ENCODE measurements around the gene SLC39A9. TPM values are rescaled to one million over a fixed set of nuclear protein-coding genes. Genes with fewer than 3 reads are reported as not detected.

Gene SLC39A9
- total and polyA plus RNA-seq, 2 donors (not counting 1 experiment from before 2014, with no cell fraction given), result 18.4 to 59.1 TPM

GRCh38 chr14:69501423-69501838, 102.9 kb downstream of the SLC39A9 start:
- DNase-seq, result no peak

GRCh38 chr14:69504775-69505174, 106.3 kb downstream of the SLC39A9 start:
- no peak overlapping the region for H3K27ac ChIP-seq (ENCODE audit: low read length in 2 of 2)

More at GRCh38 chr14:69501423-69501838, 102.9 kb downstream of the SLC39A9 start:
- Mint-ChIP-seq H3K27me3 (peaks cover 25% of the 10 kb centered on the region), H3K9me3 (ENCODE audit: insufficient read depth) (no peaks in the 10 kb centered on the region), H3K4me3 (no peak overlapping the region), H3K4me1 (no peaks in the 10 kb centered on the region), H3K27ac (no peak overlapping the region)
- TF ChIP-seq EZH2 (IDR thresholded peaks at IDR 0.05; ENCODE audit: borderline replicate concordance, insufficient read depth, low read depth, low read length, poor library complexity, severe bottlenecking), result no peak
- no peak for TF ChIP-seq CTCF (IDR thresholded peaks at IDR 0.05)
- 75% methylated on average over 2 of the region's 4 CpGs for whole genome bisulfite sequencing (ENCODE audit: insufficient coverage)
- H3K9me3 ChIP-seq (ENCODE audit: control extremely low read depth in 1 of 3, control insufficient read depth in 2 of 3, insufficient read depth in 1 of 3, low read length in 2 of 3), result no peaks in the 10 kb centered on the region
- ChIA-PET POLR2A (no interaction called here), CTCF (no interaction called here)
- H3K79me2 ChIP-seq (ENCODE audit: control insufficient read depth, insufficient read depth, low read length), result no peaks in the 10 kb centered on the region
- no peaks in the 10 kb centered on the region for H4K20me1 ChIP-seq (ENCODE audit: control insufficient read depth, insufficient read depth, low read length, poor library complexity, severe bottlenecking)
- no peak overlapping the region for H2AFZ ChIP-seq (ENCODE audit: insufficient read depth, low read depth, low read length, poor library complexity, severe bottlenecking)
- no peak overlapping the region for H3K27ac ChIP-seq (ENCODE audit: low read length in 2 of 2)
- intact Hi-C loops (cut with micrococcal nuclease), result no loop called here
- H3K27me3 ChIP-seq (replicated peaks in 1 of 4; ENCODE audit: control extremely low read depth in 1 of 4, control insufficient read depth in 3 of 4, insufficient read depth in 4 of 4, low read length in 3 of 4), result peaks cover 0 to 8% (median 5%) of the 10 kb centered on the region in 4 experiments
- no peaks in the 10 kb centered on the region for H3K4me1 ChIP-seq (ENCODE audit: control insufficient read depth in 2 of 2, insufficient read depth in 2 of 2, low read length in 2 of 2)
- no peak overlapping the region for H3K9ac ChIP-seq (ENCODE audit: low read length)
- no peak overlapping the region for H3K4me3 ChIP-seq (ENCODE audit: control extremely low read depth in 1 of 5, extremely low read depth in 1 of 5, insufficient read depth in 1 of 5, low read depth in 2 of 5, low read length in 4 of 5)
- ATAC-seq (ENCODE audit: low read depth), result no peak
- no peak overlapping the region for H3K4me2 ChIP-seq (replicated peaks; ENCODE audit: low read depth, low read length, poor library complexity, severe bottlenecking)
- H3K36me3 ChIP-seq (replicated peaks in 1 of 2; ENCODE audit: control extremely low read depth in 1 of 2, control insufficient read depth in 1 of 2, extremely low read depth in 1 of 2, insufficient read depth in 2 of 2, low read length in 1 of 2), result no peaks in the 10 kb centered on the region

More at GRCh38 chr14:69504775-69505174, 106.3 kb downstream of the SLC39A9 start:
- H3K4me3 Mint-ChIP-seq, result no peak overlapping the region
- TF ChIP-seq EZH2 (IDR thresholded peaks at IDR 0.05; ENCODE audit: borderline replicate concordance, insufficient read depth, low read depth, low read length, poor library complexity, severe bottlenecking) (no peak), CTCF (IDR thresholded peaks at IDR 0.05) (no peak)
- Histone ChIP-seq H3K36me3 (replicated peaks in 1 of 2; ENCODE audit: control extremely low read depth in 1 of 2, control insufficient read depth in 1 of 2, extremely low read depth in 1 of 2, insufficient read depth in 2 of 2, low read length in 1 of 2) (no peaks in the 10 kb centered on the region), H3K9ac (ENCODE audit: low read length) (no peak overlapping the region), H4K20me1 (ENCODE audit: control insufficient read depth, insufficient read depth, low read length, poor library complexity, severe bottlenecking) (no peaks in the 10 kb centered on the region), H3K9me3 (ENCODE audit: control extremely low read depth in 1 of 3, control insufficient read depth in 2 of 3, insufficient read depth in 1 of 3, low read length in 2 of 3) (no peaks in the 10 kb centered on the region), H2AFZ (ENCODE audit: insufficient read depth, low read depth, low read length, poor library complexity, severe bottlenecking) (no peak overlapping the region), H3K4me2 (replicated peaks; ENCODE audit: low read depth, low read length, poor library complexity, severe bottlenecking) (no peak overlapping the region), H3K79me2 (ENCODE audit: control insufficient read depth, insufficient read depth, low read length) (no peaks in the 10 kb centered on the region), H3K27me3 (replicated peaks in 1 of 4; ENCODE audit: control extremely low read depth in 1 of 4, control insufficient read depth in 3 of 4, insufficient read depth in 4 of 4, low read length in 3 of 4) (peaks cover 0 to 8% (median 5%) of the 10 kb centered on the region in 4 experiments), H3K4me1 (ENCODE audit: control insufficient read depth in 2 of 2, insufficient read depth in 2 of 2, low read length in 2 of 2) (no peaks in the 10 kb centered on the region), H3K4me3 (ENCODE audit: control extremely low read depth in 1 of 5, extremely low read depth in 1 of 5, insufficient read depth in 1 of 5, low read depth in 2 of 5, low read length in 4 of 5) (no peak overlapping the region)
- no peaks in the 10 kb centered on the region for H3K4me1 Mint-ChIP-seq
- POLR2A ChIA-PET, result interaction anchor here (0.5 kb wide), 1 partner anchor 1395 kb away, joined by 3 read pairs; no protein-coding TSS in a partner anchor
- no peaks in the 10 kb centered on the region for H3K9me3 Mint-ChIP-seq (ENCODE audit: insufficient read depth)
- intact Hi-C loops (cut with micrococcal nuclease), result no loop called here
- peaks cover 18% of the 10 kb centered on the region for H3K27me3 Mint-ChIP-seq
- no peak overlapping the region for H3K27ac Mint-ChIP-seq
- WGBS (ENCODE audit: insufficient coverage), result no CpG with 5 or more reads among the region's 1 CpG
- ATAC-seq (ENCODE audit: low read depth) (no peak), DNase-seq (no peak)
- CTCF ChIA-PET, result interaction anchor here (2.0 kb wide), 1 partner anchor 9 kb away, joined by 5 read pairs; no protein-coding TSS in a partner anchor

Measured in B cell (primary cell).